Cerebellar nuclear complex (tissue), 1 donor: ENCODE data around the gene CKS1B.
"Not testable (repeated sequence)": the region's sequence is repeated elsewhere in the genome, so short reads cannot be mapped to it uniquely, and the experiment has no call there.

ENCODE experiments used
- DNase-seq, 2 experiments: peaks; one replicate each; lab custom pipeline; 2025; lab: John Stamatoyannopoulos, UW

CKS1B gene

GRCh38 chr1:154987326-154987725, 12.8 kb downstream of the CKS1B start:
- DNase-seq = no peak

GRCh38 chr1:154988058-154988954, 13.8 kb downstream of the CKS1B start:
- DNase-seq = no peak

- DNase-seq = no peak
Measured at GRCh38 chr1:154989195-154989860, 14.8 kb downstream of the CKS1B start.

- no peak for DNase-seq
Measured at GRCh38 chr1:154990276-154990675, 15.8 kb downstream of the CKS1B start.

GRCh38 chr1:154992721-154993571, 18.5 kb downstream of the CKS1B start:
- no peak for DNase-seq

- no peak for DNase-seq
Measured at GRCh38 chr1:154993572-154994268, 19.2 kb downstream of the CKS1B start, which contains the start of gene LENEP. TSS of gene LENEP (plus strand) at chr1:154993586. CDS start at chr1:154993608, 22 bp downstream.

GRCh38 chr1:154994269-154994587, 19.7 kb downstream of the CKS1B start:
- no peak for DNase-seq

- DNase-seq = no peak
Measured at GRCh38 chr1:154994591-154994990, 20.1 kb downstream of the CKS1B start.

- DNase-seq = not testable (repeated sequence)
Measured at GRCh38 chr1:154995301-154995983, 21.0 kb downstream of the CKS1B start.

- DNase-seq = no peak
Measured at GRCh38 chr1:154996966-154997701, 22.7 kb downstream of the CKS1B start.

- DNase-seq = no peak
Measured at GRCh38 chr1:154998201-154998780, 23.8 kb downstream of the CKS1B start.

GRCh38 chr1:154998818-154999570, 24.5 kb downstream of the CKS1B start:
- DNase-seq = peak in 1 of 2 experiments; percentile 31

- no peak for DNase-seq
Measured at GRCh38 chr1:154999571-155000410, 25.3 kb downstream of the CKS1B start.

GRCh38 chr1:155000411-155000725, 25.9 kb downstream of the CKS1B start:
- DNase-seq = no peak

GRCh38 chr1:155000726-155001424, 26.4 kb downstream of the CKS1B start:
- peak in 1 of 2 experiments; percentile 27 for DNase-seq

- DNase-seq = no peak
Measured at GRCh38 chr1:155001425-155001674, 26.9 kb downstream of the CKS1B start.

- DNase-seq = peak; percentile 98
Measured at GRCh38 chr1:155001675-155002463, 27.4 kb downstream of the CKS1B start.
